ENCODE data around the gene AP4E1.

Gene AP4E1

GRCh38 chr15:51049081-51049480 is 140.6 kb downstream of the AP4E1 start:
- no peaks in the 10 kb centered on the region for H3K9me3 Mint-ChIP-seq
- peaks cover 2% of the 10 kb centered on the region for H3K27me3 Mint-ChIP-seq
- peaks cover 1% of the 10 kb centered on the region for H3K36me3 Mint-ChIP-seq
- no peaks in the 10 kb centered on the region for H3K4me1 Mint-ChIP-seq
- no peak overlapping the region for H3K27ac Mint-ChIP-seq
- H3K4me3 Mint-ChIP-seq, result no peak overlapping the region

- no peaks in the 10 kb centered on the region for H3K4me1 Mint-ChIP-seq
- H3K9me3 Mint-ChIP-seq, result no peaks in the 10 kb centered on the region
- H3K36me3 Mint-ChIP-seq, result no peaks in the 10 kb centered on the region
- H3K4me3 Mint-ChIP-seq, result no peak overlapping the region
- H3K27me3 Mint-ChIP-seq, result peaks cover 3% of the 10 kb centered on the region
- no peak overlapping the region for H3K27ac Mint-ChIP-seq
These were observed 143.3 kb downstream of the AP4E1 start for GRCh38 chr15:51051776-51052175.

- no peak overlapping the region for H3K27ac Mint-ChIP-seq
- H3K4me3 Mint-ChIP-seq, result no peak overlapping the region
- no peaks in the 10 kb centered on the region for H3K36me3 Mint-ChIP-seq
- no peaks in the 10 kb centered on the region for H3K4me1 Mint-ChIP-seq
- peaks cover 7% of the 10 kb centered on the region for H3K27me3 Mint-ChIP-seq
- no peaks in the 10 kb centered on the region for H3K9me3 Mint-ChIP-seq
These were observed 145.1 kb downstream of the AP4E1 start for GRCh38 chr15:51053571-51053970.

- H3K9me3 Mint-ChIP-seq, result no peaks in the 10 kb centered on the region
- no peak overlapping the region for H3K4me3 Mint-ChIP-seq
- H3K36me3 Mint-ChIP-seq, result no peaks in the 10 kb centered on the region
- H3K27me3 Mint-ChIP-seq, result peaks cover 7% of the 10 kb centered on the region
- no peak overlapping the region for H3K27ac Mint-ChIP-seq
- H3K4me1 Mint-ChIP-seq, result no peaks in the 10 kb centered on the region
These were observed 146.1 kb downstream of the AP4E1 start for GRCh38 chr15:51054535-51054934.
